Cardiac muscle cell (in vitro differentiated cells and primary cell): Measurements from ENCODE around the gene PHKA2. TPM values are rescaled to one million over a fixed set of nuclear protein-coding genes. Genes with fewer than 3 reads are reported as not detected.

Source experiments
- DNase-seq, 2 donors: peaks; one replicate each; pipeline versions ENCODE4 v3.0.0 to v3.0.0-alpha.2; 2010 to 2017; ENCODE audit warnings: low read depth in 1 of 2, low spot score in 1 of 2
- H3K27ac ChIP-seq: fragments of 200-600 bp; sonication (generic); 2 replicates; pipeline ENCODE4 v1.5.1; 2016
- H3K27me3 ChIP-seq: fragments of 200-600 bp; sonication (generic); 2 replicates; pipeline ENCODE4 v1.6.0; 2016; ENCODE audit warnings: control low read depth
- H3K36me3 ChIP-seq: fragments of 200-600 bp; sonication (generic); 2 replicates; pipeline ENCODE4 v1.5.1; 2016; ENCODE audit warnings: control low read depth
- H3K4me1 ChIP-seq: fragments of 200-600 bp; sonication (generic); 2 replicates; pipeline ENCODE4 v1.8.1; 2017; ENCODE audit warnings: low read depth, mild to moderate bottlenecking, mixed run types
- H3K4me3 ChIP-seq: fragments of 200-600 bp; sonication (generic); 2 replicates; pipeline ENCODE4 v1.5.1; 2016; ENCODE audit warnings: mild to moderate bottlenecking
- H3K9me3 ChIP-seq: fragments of 200-600 bp; sonication (generic); 2 replicates; pipeline ENCODE4 v1.5.1; 2017; ENCODE audit warnings: low read depth, mild to moderate bottlenecking, control low read depth
- polyA plus RNA-seq: library from polyadenylated mRNA; unstranded; fragments of >200 nt; fragmentation: Nextera tagmentation; extraction: Ambion mirVana; gene quantifications from 2 replicates; pipeline ENCODE4 v1.2.1, GENCODE V29; 2016
- total RNA-seq: library from RNA; depleted of rRNA; stranded (reverse); fragments of >200 nt; gene quantifications from 2 replicates; pipeline ENCODE4 v1.2.3, GENCODE V29; 2016
- TF ChIP-seq, protein P1 (sequence below): IDR thresholded peaks from 2 replicates; pipeline ENCODE4 v1.5.1; 2012; ENCODE audit warnings: low read depth, mild to moderate bottlenecking, low read length

PHKA2 gene
- total and polyA plus RNA-seq, 2 experiments from 2014 or later: 34.8 to 47.3 TPM

DNA sequence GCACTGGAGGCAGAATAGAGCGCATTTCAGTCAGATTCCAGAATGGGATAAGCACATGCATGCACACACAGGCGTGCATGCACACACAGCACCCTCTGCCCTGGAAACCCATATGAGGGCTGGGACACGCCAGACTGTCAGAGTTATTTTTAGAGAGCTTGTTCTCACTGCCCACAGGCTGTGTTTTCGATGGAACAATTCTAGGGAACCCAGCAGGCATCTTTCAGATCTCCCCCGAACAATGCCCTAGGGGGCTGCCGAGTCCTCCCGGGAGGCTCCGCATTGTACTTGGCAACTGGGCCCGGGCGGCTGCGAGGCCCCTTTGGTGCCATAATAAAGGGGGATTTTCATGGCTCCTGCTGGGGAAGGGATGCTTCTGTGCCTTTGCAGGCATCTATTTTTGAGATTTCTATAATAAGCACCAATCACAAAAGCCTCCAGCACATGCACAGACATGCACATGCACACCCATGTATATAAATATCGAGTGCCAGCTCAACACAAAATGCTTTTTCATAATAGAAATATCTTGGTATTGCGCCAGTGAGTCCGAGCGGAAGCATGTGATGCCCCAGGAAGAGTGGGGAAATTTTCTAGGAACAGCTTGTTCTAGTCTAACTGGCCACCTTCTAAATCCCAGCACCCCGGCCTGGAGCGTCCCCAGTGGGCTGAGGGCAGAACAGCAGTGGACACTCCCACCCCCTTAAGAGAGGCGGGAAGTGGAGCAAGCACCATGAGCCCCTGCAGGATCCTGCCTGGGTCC lies 88.5 kb downstream of the PHKA2 start:
- Histone ChIP-seq H3K27me3 (no peaks in the 10 kb centered on the region), H3K27ac (no peak overlapping the region), H3K36me3 (no peaks in the 10 kb centered on the region), H3K9me3 (no peaks in the 10 kb centered on the region), H3K4me3 (no peak overlapping the region), H3K4me1 (no peaks in the 10 kb centered on the region)
- TF ChIP-seq, protein P1, sequence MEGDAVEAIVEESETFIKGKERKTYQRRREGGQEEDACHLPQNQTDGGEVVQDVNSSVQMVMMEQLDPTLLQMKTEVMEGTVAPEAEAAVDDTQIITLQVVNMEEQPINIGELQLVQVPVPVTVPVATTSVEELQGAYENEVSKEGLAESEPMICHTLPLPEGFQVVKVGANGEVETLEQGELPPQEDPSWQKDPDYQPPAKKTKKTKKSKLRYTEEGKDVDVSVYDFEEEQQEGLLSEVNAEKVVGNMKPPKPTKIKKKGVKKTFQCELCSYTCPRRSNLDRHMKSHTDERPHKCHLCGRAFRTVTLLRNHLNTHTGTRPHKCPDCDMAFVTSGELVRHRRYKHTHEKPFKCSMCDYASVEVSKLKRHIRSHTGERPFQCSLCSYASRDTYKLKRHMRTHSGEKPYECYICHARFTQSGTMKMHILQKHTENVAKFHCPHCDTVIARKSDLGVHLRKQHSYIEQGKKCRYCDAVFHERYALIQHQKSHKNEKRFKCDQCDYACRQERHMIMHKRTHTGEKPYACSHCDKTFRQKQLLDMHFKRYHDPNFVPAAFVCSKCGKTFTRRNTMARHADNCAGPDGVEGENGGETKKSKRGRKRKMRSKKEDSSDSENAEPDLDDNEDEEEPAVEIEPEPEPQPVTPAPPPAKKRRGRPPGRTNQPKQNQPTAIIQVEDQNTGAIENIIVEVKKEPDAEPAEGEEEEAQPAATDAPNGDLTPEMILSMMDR: peak; percentile 38
- peak in 1 of 2 donors; percentile 59 for DNase-seq

DNA sequence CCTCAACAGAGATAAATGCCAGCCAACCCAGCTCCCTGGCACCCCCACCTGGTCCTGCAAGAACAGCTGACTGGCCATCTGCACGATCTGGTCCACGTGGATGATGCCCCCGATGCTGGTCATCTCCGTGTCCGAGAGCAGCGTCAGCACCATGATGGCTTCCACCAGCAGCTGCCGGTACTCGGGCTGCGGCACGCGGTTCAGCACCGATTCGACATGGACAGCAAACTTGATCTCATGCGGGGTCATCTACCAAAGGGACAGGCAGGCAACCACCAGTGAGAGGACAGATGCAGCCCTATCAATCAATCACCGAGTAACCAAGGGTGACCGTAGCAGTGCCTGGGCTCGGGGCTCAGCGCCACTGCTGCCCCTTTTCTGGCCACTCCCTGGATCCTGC lies 89.8 kb downstream of the PHKA2 start:
- Histone ChIP-seq H3K27me3 (no peaks in the 10 kb centered on the region), H3K36me3 (no peaks in the 10 kb centered on the region), H3K27ac (no peak overlapping the region), H3K4me3 (no peak overlapping the region), H3K4me1 (no peaks in the 10 kb centered on the region), H3K9me3 (no peaks in the 10 kb centered on the region)
- no peak for DNase-seq
- TF ChIP-seq, protein P1: no peak

DNA sequence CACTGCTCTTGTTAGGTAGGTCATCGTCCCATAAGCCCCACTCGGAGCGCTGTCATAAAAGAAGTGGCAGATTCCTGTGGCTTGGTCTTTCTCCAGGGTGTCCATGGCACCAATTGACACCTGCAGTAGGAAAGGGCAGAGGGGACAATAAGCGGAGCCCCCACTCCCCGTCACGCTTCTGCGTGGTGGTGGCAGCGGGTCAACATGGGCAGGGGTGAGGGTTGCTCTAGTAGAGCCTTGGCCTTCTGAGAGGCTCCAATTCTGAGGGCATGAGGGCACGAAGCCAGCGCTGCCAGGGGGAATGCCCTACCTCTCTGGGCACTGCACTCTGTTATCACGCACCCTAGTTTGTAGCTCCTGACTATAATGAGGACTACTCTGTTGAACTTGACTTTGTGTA lies 90.4 kb downstream of the PHKA2 start:
- no peaks in the 10 kb centered on the region for H3K4me1 ChIP-seq
- no peak for DNase-seq
- H3K27me3 ChIP-seq: no peaks in the 10 kb centered on the region

DNA sequence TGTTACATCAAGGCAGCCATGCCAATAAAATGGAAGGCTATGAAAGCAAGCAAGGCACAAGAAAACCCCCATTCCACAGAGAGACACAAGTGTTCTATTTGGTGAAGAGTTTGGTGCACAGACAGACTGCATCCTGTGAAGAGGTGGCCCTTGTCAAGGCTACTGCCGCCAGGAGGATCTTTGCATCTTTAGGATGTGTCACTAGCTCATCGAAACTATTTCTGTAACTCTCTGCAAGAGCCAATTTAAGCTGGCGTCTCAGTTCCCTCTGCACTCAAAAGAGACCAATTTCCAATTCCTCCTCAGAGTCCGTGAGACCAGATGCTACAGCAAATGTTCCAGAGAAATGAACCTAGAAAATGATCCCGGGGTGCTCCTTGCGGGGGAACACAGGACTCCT lies 91.0 kb downstream of the PHKA2 start:
- TF ChIP-seq, protein P1: no peak
- Histone ChIP-seq H3K9me3 (no peaks in the 10 kb centered on the region), H3K4me1 (no peaks in the 10 kb centered on the region), H3K36me3 (no peaks in the 10 kb centered on the region), H3K4me3 (no peak overlapping the region), H3K27ac (no peak overlapping the region), H3K27me3 (no peaks in the 10 kb centered on the region)
- DNase-seq: no peak

More for the DNA sequence above, 90.4 kb downstream of the PHKA2 start:
- H3K36me3 ChIP-seq: no peaks in the 10 kb centered on the region
- TF ChIP-seq, protein P1: no peak
- no peak overlapping the region for H3K27ac ChIP-seq
- no peak overlapping the region for H3K4me3 ChIP-seq
- H3K9me3 ChIP-seq: no peaks in the 10 kb centered on the region

GRCh38 chrX:18891548-18891945 lies 92.4 kb downstream of the PHKA2 start:
- Histone ChIP-seq H3K4me3 (no peak overlapping the region), H3K27ac (no peak overlapping the region), H3K4me1 (no peaks in the 10 kb centered on the region), H3K27me3 (no peaks in the 10 kb centered on the region), H3K36me3 (no peaks in the 10 kb centered on the region), H3K9me3 (no peaks in the 10 kb centered on the region)
- DNase-seq: no peak
- TF ChIP-seq, protein P1: no peak
